IgD-negative memory B cell (primary cell): ENCODE data around the gene DNM3. TPM values are rescaled to one million over a fixed set of nuclear protein-coding genes. Genes with fewer than 3 reads are reported as not detected.

Experiments
- H3K27ac Mint-ChIP-seq, 3 donors: one replicate each; pipeline ENCODE4 v1.8.0; 2020 to 2022; ENCODE audit warnings: mild to moderate bottlenecking in 3 of 3, mixed read lengths in 3 of 3, moderate library complexity in 1 of 3
- H3K27me3 Mint-ChIP-seq: one replicate; pipeline ENCODE4 v1.8.0; 2021; ENCODE audit warnings: mixed read lengths
- H3K36me3 Mint-ChIP-seq: one replicate; pipeline ENCODE4 v1.8.0; 2020; ENCODE audit warnings: mild to moderate bottlenecking, mixed read lengths
- H3K4me1 Mint-ChIP-seq, 3 donors: one replicate each; pipeline ENCODE4 v1.8.0; 2020 to 2022; ENCODE audit warnings: mixed read lengths in 3 of 3, mild to moderate bottlenecking in 1 of 3
- H3K4me3 Mint-ChIP-seq, 4 donors: one replicate each; pipeline ENCODE4 v1.8.0; 2020 to 2022; ENCODE audit warnings: mild to moderate bottlenecking in 4 of 4, mixed read lengths in 4 of 4, moderate library complexity in 3 of 4
- H3K9me3 Mint-ChIP-seq, 3 donors: one replicate each; pipeline ENCODE4 v1.8.0; 2020 to 2021; ENCODE audit warnings: mixed read lengths in 3 of 3, mild to moderate bottlenecking in 1 of 3
- polyA plus RNA-seq: library from polyadenylated mRNA; unstranded; fragments of 300-500 nt; fragmentation: Illumina TruSeq; gene quantifications from one replicate; pipeline ENCODE4 v1.2.3, GENCODE V29; 2021

DNM3 gene
- polyA plus RNA-seq, 1 donor from 2014 or later: 0.39 TPM

GRCh38 chr1:172388490-172388889 lies 547.2 kb downstream of the DNM3 start:
- Mint-ChIP-seq H3K4me3 (no peak overlapping the region), H3K9me3 (no peaks in the 10 kb centered on the region), H3K27ac (peak overlapping the region in 2 of 3 donors; percentile 16 to 85), H3K36me3 (no peaks in the 10 kb centered on the region), H3K27me3 (no peaks in the 10 kb centered on the region), H3K4me1 (peaks cover 22 to 45% (median 32%) of the 10 kb centered on the region in 3 donors)

GRCh38 chr1:172390301-172390682 lies 549.0 kb downstream of the DNM3 start:
- peak overlapping the region; percentile 97 to 99 (median 99) for H3K27ac Mint-ChIP-seq
- H3K9me3 Mint-ChIP-seq: no peaks in the 10 kb centered on the region
- H3K27me3 Mint-ChIP-seq: no peaks in the 10 kb centered on the region
- H3K36me3 Mint-ChIP-seq: no peaks in the 10 kb centered on the region
- peaks cover 37 to 53% (median 44%) of the 10 kb centered on the region in 3 donors for H3K4me1 Mint-ChIP-seq
- peak overlapping the region; percentile 94 to 97 (median 96) for H3K4me3 Mint-ChIP-seq

- Mint-ChIP-seq H3K4me1 (peaks cover 37 to 59% (median 46%) of the 10 kb centered on the region in 3 donors), H3K27ac (peak overlapping the region; percentile 97 to 99 (median 99)), H3K36me3 (no peaks in the 10 kb centered on the region), H3K4me3 (peak overlapping the region; percentile 94 to 97 (median 96)), H3K27me3 (no peaks in the 10 kb centered on the region), H3K9me3 (no peaks in the 10 kb centered on the region)
Measured at GRCh38 chr1:172390683-172391551, 549.6 kb downstream of the DNM3 start.

GRCh38 chr1:172391976-172392375 lies 550.7 kb downstream of the DNM3 start:
- H3K27ac Mint-ChIP-seq: peak overlapping the region; percentile 97 to 99 (median 99)
- H3K27me3 Mint-ChIP-seq: no peaks in the 10 kb centered on the region
- no peaks in the 10 kb centered on the region for H3K36me3 Mint-ChIP-seq
- no peaks in the 10 kb centered on the region for H3K9me3 Mint-ChIP-seq
- peaks cover 37 to 64% (median 48%) of the 10 kb centered on the region in 3 donors for H3K4me1 Mint-ChIP-seq
- peak overlapping the region in 2 of 4 donors; percentile 73 to 96 for H3K4me3 Mint-ChIP-seq

- Mint-ChIP-seq H3K27ac (peak overlapping the region; percentile 97 to 99 (median 99)), H3K4me1 (peaks cover 50 to 76% (median 60%) of the 10 kb centered on the region in 3 donors), H3K4me3 (peak overlapping the region; percentile 72 to 92 (median 90)), H3K27me3 (no peaks in the 10 kb centered on the region), H3K36me3 (no peaks in the 10 kb centered on the region), H3K9me3 (no peaks in the 10 kb centered on the region)
Measured at GRCh38 chr1:172393354-172393753, 552.1 kb downstream of the DNM3 start.

GRCh38 chr1:172394141-172394751 lies 552.9 kb downstream of the DNM3 start:
- Mint-ChIP-seq H3K4me1 (peaks cover 59 to 85% (median 68%) of the 10 kb centered on the region in 3 donors), H3K9me3 (no peaks in the 10 kb centered on the region), H3K4me3 (peak overlapping the region; percentile 60 to 92 (median 90)), H3K27ac (peak overlapping the region; percentile 97 to 99 (median 99)), H3K36me3 (no peaks in the 10 kb centered on the region), H3K27me3 (no peaks in the 10 kb centered on the region)

- Mint-ChIP-seq H3K4me3 (peak overlapping the region; percentile 60 to 92 (median 78)), H3K4me1 (peaks cover 64 to 85% (median 67%) of the 10 kb centered on the region in 3 donors), H3K36me3 (no peaks in the 10 kb centered on the region), H3K27me3 (no peaks in the 10 kb centered on the region), H3K27ac (peak overlapping the region; percentile 97 to 99 (median 99)), H3K9me3 (no peaks in the 10 kb centered on the region)
Measured at GRCh38 chr1:172394811-172395210, 553.5 kb downstream of the DNM3 start.

GRCh38 chr1:172395576-172395975 lies 554.3 kb downstream of the DNM3 start:
- H3K36me3 Mint-ChIP-seq: no peaks in the 10 kb centered on the region
- peaks cover 66 to 84% (median 68%) of the 10 kb centered on the region in 3 donors for H3K4me1 Mint-ChIP-seq
- H3K27ac Mint-ChIP-seq: peak overlapping the region; percentile 97 to 99 (median 99)
- H3K27me3 Mint-ChIP-seq: no peaks in the 10 kb centered on the region
- no peaks in the 10 kb centered on the region for H3K9me3 Mint-ChIP-seq
- peak overlapping the region in 1 of 4 donors; percentile 10 for H3K4me3 Mint-ChIP-seq

GRCh38 chr1:172397221-172397620 lies 555.9 kb downstream of the DNM3 start:
- Mint-ChIP-seq H3K4me3 (peak overlapping the region in 3 of 4 donors; percentile 12 to 92 (median 18)), H3K36me3 (no peaks in the 10 kb centered on the region), H3K9me3 (no peaks in the 10 kb centered on the region), H3K4me1 (peaks cover 63 to 76% (median 66%) of the 10 kb centered on the region in 3 donors), H3K27me3 (no peaks in the 10 kb centered on the region), H3K27ac (peak overlapping the region; percentile 72 to 86 (median 82))

GRCh38 chr1:172397633-172398032 lies 556.3 kb downstream of the DNM3 start:
- Mint-ChIP-seq H3K4me3 (peak overlapping the region in 3 of 4 donors; percentile 12 to 92 (median 70)), H3K4me1 (peaks cover 59 to 75% (median 66%) of the 10 kb centered on the region in 3 donors), H3K9me3 (no peaks in the 10 kb centered on the region), H3K27me3 (no peaks in the 10 kb centered on the region), H3K36me3 (peaks cover under 1% of the 10 kb centered on the region), H3K27ac (peak overlapping the region; percentile 72 to 93 (median 86))

GRCh38 chr1:172398193-172398592 lies 556.9 kb downstream of the DNM3 start:
- Mint-ChIP-seq H3K27me3 (no peaks in the 10 kb centered on the region), H3K27ac (peak overlapping the region; percentile 72 to 93 (median 86)), H3K9me3 (no peaks in the 10 kb centered on the region), H3K4me1 (peaks cover 53 to 71% (median 60%) of the 10 kb centered on the region in 3 donors), H3K4me3 (peak overlapping the region; percentile 70 to 92 (median 79)), H3K36me3 (peaks cover 4% of the 10 kb centered on the region)

- Mint-ChIP-seq H3K27ac (peak overlapping the region; percentile 72 to 93 (median 86)), H3K27me3 (no peaks in the 10 kb centered on the region), H3K4me1 (peaks cover 48 to 68% (median 51%) of the 10 kb centered on the region in 3 donors), H3K4me3 (peak overlapping the region; percentile 76 to 92 (median 84)), H3K9me3 (no peaks in the 10 kb centered on the region), H3K36me3 (peaks cover 4% of the 10 kb centered on the region)
Measured at GRCh38 chr1:172398970-172399755, 557.9 kb downstream of the DNM3 start.

- Mint-ChIP-seq H3K9me3 (no peaks in the 10 kb centered on the region), H3K4me3 (peak overlapping the region; percentile 76 to 92 (median 84)), H3K36me3 (peaks cover 6% of the 10 kb centered on the region), H3K27ac (peak overlapping the region; percentile 72 to 93 (median 86)), H3K4me1 (peaks cover 42 to 61% (median 42%) of the 10 kb centered on the region in 3 donors), H3K27me3 (no peaks in the 10 kb centered on the region)
Measured at GRCh38 chr1:172399756-172400721, 558.7 kb downstream of the DNM3 start.
